ENCODE data around the gene GLP1R.

- TF ChIP-seq CTCF (conservative IDR thresholded peaks at IDR 0.05; ENCODE audit: low read depth, low read length) (no peak), EZH2 (IDR thresholded peaks at IDR 0.05; ENCODE audit: borderline replicate concordance, low read depth, low read length, poor library complexity, severe bottlenecking) (no peak)
Measured at GRCh38 chr6:39016839-39017546, 31.6 kb upstream of the GLP1R start.
